VCaP (cell line): ENCODE measurements around the gene MBOAT2.
A peak's percentile ranks its signal among the peaks of the same experiment; 100 is the strongest.
"Not testable (repeated sequence)": the region's sequence is repeated elsewhere in the genome, so short reads cannot be mapped to it uniquely, and the experiment has no call there.

Source experiments
- H3K27ac ChIP-seq: fragments of 450-650 bp; 2 replicates; pipeline ENCODE4 v1.5.1; 2017
- CTCF ChIP-seq: fragments of 450-650 bp; conservative IDR thresholded peaks from 2 replicates; pipeline ENCODE4 v1.5.1; 2017; ENCODE audit warnings: mild to moderate bottlenecking, moderate library complexity

MBOAT2 gene

GRCh38 chr2:8984157-8984556 is 19.3 kb downstream of the MBOAT2 start:
- H3K27ac ChIP-seq, result no peak overlapping the region
- no peak for TF ChIP-seq CTCF

- no peak overlapping the region for H3K27ac ChIP-seq
- TF ChIP-seq CTCF, result no peak
These were observed 19.9 kb downstream of the MBOAT2 start for GRCh38 chr2:8983571-8983970.

GRCh38 chr2:8981876-8982275 is 21.6 kb downstream of the MBOAT2 start:
- TF ChIP-seq CTCF, result no peak

GRCh38 chr2:8980096-8980495 is 23.4 kb downstream of the MBOAT2 start:
- TF ChIP-seq CTCF, result no peak
- no peak overlapping the region for H3K27ac ChIP-seq

More at GRCh38 chr2:8981876-8982275, 21.6 kb downstream of the MBOAT2 start:
- no peak overlapping the region for H3K27ac ChIP-seq

- TF ChIP-seq CTCF, result no peak
- no peak overlapping the region for H3K27ac ChIP-seq
These were observed 25.7 kb downstream of the MBOAT2 start for GRCh38 chr2:8977758-8978157.

GRCh38 chr2:8976442-8977259 is 26.8 kb downstream of the MBOAT2 start:
- peak overlapping the region; percentile 53 for H3K27ac ChIP-seq
- TF ChIP-seq CTCF, result no peak

GRCh38 chr2:8974016-8974415 is 29.5 kb downstream of the MBOAT2 start:
- no peak for TF ChIP-seq CTCF
- H3K27ac ChIP-seq, result no peak overlapping the region

GRCh38 chr2:8973017-8973416 is 30.5 kb downstream of the MBOAT2 start:
- H3K27ac ChIP-seq, result not testable (repeated sequence)

- not testable (repeated sequence) for H3K27ac ChIP-seq
These were observed 30.9 kb downstream of the MBOAT2 start for GRCh38 chr2:8972535-8972934.

GRCh38 chr2:8969348-8969747 is 34.1 kb downstream of the MBOAT2 start:
- not testable (repeated sequence) for H3K27ac ChIP-seq
